Measurements from ENCODE around the gene HMG20A.

HMG20A gene

GRCh38 chr15:77507143-77507897, 86.6 kb downstream of the HMG20A start:
- FAIRE-seq (no peak), DNase-seq (ENCODE audit: insufficient read length) (no peak)
- TF ChIP-seq TAF1 (IDR thresholded peaks at IDR 0.05; ENCODE audit: borderline replicate concordance, low read depth, low read length) (no peak), POLR2AphosphoS5 (IDR thresholded peaks at IDR 0.05; ENCODE audit: low read depth, low read length) (no peak), POLR2A (IDR thresholded peaks at IDR 0.05; ENCODE audit: low read depth, low read length) (no peak)

- DNase-seq (ENCODE audit: insufficient read length) (no peak), FAIRE-seq (peak; percentile 64)
- TF ChIP-seq POLR2A (IDR thresholded peaks at IDR 0.05; ENCODE audit: low read depth, low read length) (no peak), POLR2AphosphoS5 (IDR thresholded peaks at IDR 0.05; ENCODE audit: low read depth, low read length) (no peak), TAF1 (IDR thresholded peaks at IDR 0.05; ENCODE audit: borderline replicate concordance, low read depth, low read length) (no peak)
Observed at GRCh38 chr15:77507911-77508310, 87.2 kb downstream of the HMG20A start.

GRCh38 chr15:77508541-77509243, 88.0 kb downstream of the HMG20A start:
- FAIRE-seq (peak; percentile 84), DNase-seq (ENCODE audit: insufficient read length) (no peak)
- TF ChIP-seq POLR2AphosphoS5 (IDR thresholded peaks at IDR 0.05; ENCODE audit: low read depth, low read length) (no peak), POLR2A (IDR thresholded peaks at IDR 0.05; ENCODE audit: low read depth, low read length) (no peak), TAF1 (IDR thresholded peaks at IDR 0.05; ENCODE audit: borderline replicate concordance, low read depth, low read length) (no peak)

- no peak for DNase-seq (ENCODE audit: insufficient read length)
- FAIRE-seq, result no peak
- no peak for TF ChIP-seq TAF1 (IDR thresholded peaks at IDR 0.05; ENCODE audit: borderline replicate concordance, low read depth, low read length)
- no peak for TF ChIP-seq POLR2AphosphoS5 (IDR thresholded peaks at IDR 0.05; ENCODE audit: low read depth, low read length)
- TF ChIP-seq POLR2A (IDR thresholded peaks at IDR 0.05; ENCODE audit: low read depth, low read length), result no peak
Observed at GRCh38 chr15:77510066-77511057, 89.7 kb downstream of the HMG20A start.

- no peak for DNase-seq (ENCODE audit: insufficient read length)
- no peak for FAIRE-seq
- TF ChIP-seq TAF1 (IDR thresholded peaks at IDR 0.05; ENCODE audit: borderline replicate concordance, low read depth, low read length) (no peak), POLR2AphosphoS5 (IDR thresholded peaks at IDR 0.05; ENCODE audit: low read depth, low read length) (no peak), POLR2A (IDR thresholded peaks at IDR 0.05; ENCODE audit: low read depth, low read length) (no peak)
Observed at GRCh38 chr15:77511869-77512268, 91.2 kb downstream of the HMG20A start.

- DNase-seq (ENCODE audit: insufficient read length), result no peak
- TF ChIP-seq POLR2A (IDR thresholded peaks at IDR 0.05; ENCODE audit: low read depth, low read length) (no peak), TAF1 (IDR thresholded peaks at IDR 0.05; ENCODE audit: borderline replicate concordance, low read depth, low read length) (no peak), POLR2AphosphoS5 (IDR thresholded peaks at IDR 0.05; ENCODE audit: low read depth, low read length) (no peak)
- FAIRE-seq, result no peak
Observed at GRCh38 chr15:77513226-77513625, 92.5 kb downstream of the HMG20A start.

GRCh38 chr15:77514641-77515402, 94.1 kb downstream of the HMG20A start:
- FAIRE-seq (no peak), DNase-seq (ENCODE audit: insufficient read length) (no peak)
- no peak for TF ChIP-seq TAF1 (IDR thresholded peaks at IDR 0.05; ENCODE audit: borderline replicate concordance, low read depth, low read length)
- no peak for TF ChIP-seq POLR2AphosphoS5 (IDR thresholded peaks at IDR 0.05; ENCODE audit: low read depth, low read length)
- no peak for TF ChIP-seq POLR2A (IDR thresholded peaks at IDR 0.05; ENCODE audit: low read depth, low read length)

GRCh38 chr15:77515613-77516012, 94.9 kb downstream of the HMG20A start:
- TF ChIP-seq POLR2AphosphoS5 (IDR thresholded peaks at IDR 0.05; ENCODE audit: low read depth, low read length) (no peak), POLR2A (IDR thresholded peaks at IDR 0.05; ENCODE audit: low read depth, low read length) (no peak), TAF1 (IDR thresholded peaks at IDR 0.05; ENCODE audit: borderline replicate concordance, low read depth, low read length) (no peak)
- DNase-seq (ENCODE audit: insufficient read length) (no peak), FAIRE-seq (no peak)

- DNase-seq (ENCODE audit: insufficient read length) (no peak), FAIRE-seq (no peak)
- TF ChIP-seq TAF1 (IDR thresholded peaks at IDR 0.05; ENCODE audit: borderline replicate concordance, low read depth, low read length), result no peak
Observed at GRCh38 chr15:77516076-77516475, 95.4 kb downstream of the HMG20A start.

GRCh38 chr15:77516786-77517185, 96.1 kb downstream of the HMG20A start:
- FAIRE-seq, result no peak
- TF ChIP-seq POLR2A (IDR thresholded peaks at IDR 0.05; ENCODE audit: low read depth, low read length), result no peak
- no peak for TF ChIP-seq POLR2AphosphoS5 (IDR thresholded peaks at IDR 0.05; ENCODE audit: low read depth, low read length)
- no peak for TF ChIP-seq TAF1 (IDR thresholded peaks at IDR 0.05; ENCODE audit: borderline replicate concordance, low read depth, low read length)
- DNase-seq (ENCODE audit: insufficient read length), result no peak

Measured in GM12892 (cell line).